Loucy (cell line): ENCODE measurements around the gene SERPING1.

Source experiments
- CTCF ChIP-seq: fragments of 200-600 bp; sonication (generic); conservative IDR thresholded peaks from 2 replicates; pipeline ENCODE4 v1.5.1; 2014; ENCODE audit warnings: mild to moderate bottlenecking, antibody characterized with exemption, low read length
- EZH2phosphoT487 ChIP-seq: fragments of 200-600 bp; IDR thresholded peaks from 2 replicates; pipeline ENCODE4 v1.6.1; 2018; ENCODE audit warnings: antibody characterized with exemption, mild to moderate bottlenecking, moderate library complexity, borderline replicate concordance

GRCh38 chr11:57647960-57648800, 50.7 kb downstream of the SERPING1 start:
- TF ChIP-seq CTCF (no peak), EZH2phosphoT487 (no peak)
